MM.1S (cell line): Measurements from ENCODE around the gene MAPK8IP1.

Source experiments
- CTCF ChIP-seq: fragments of 300-600 bp; sonication (generic); IDR thresholded peaks from 2 replicates; pipeline ENCODE4 v1.5.1; 2016; ENCODE audit warnings: antibody characterized with exemption, low read length, mixed read lengths
- EZH2 ChIP-seq: fragments of 300-600 bp; sonication (generic); optimal IDR thresholded peaks from 2 replicates; pipeline ENCODE3; 2017; ENCODE audit warnings: low read depth, mild to moderate bottlenecking, antibody characterized with exemption, low read length, mixed read lengths
- EZH2phosphoT487 ChIP-seq: fragments of 300-600 bp; sonication (generic); IDR thresholded peaks from 2 replicates; pipeline ENCODE4 v1.6.1; 2018; ENCODE audit warnings: antibody characterized with exemption, low read length

- no peak for TF ChIP-seq CTCF
- TF ChIP-seq EZH2: no peak
- no peak for TF ChIP-seq EZH2phosphoT487
Measured at GRCh38 chr11:45844822-45845578, 40.5 kb upstream of the MAPK8IP1 start.
